HFFc6 (cell line): ENCODE results near the gene LINC00237. TPM values are rescaled to one million over a fixed set of nuclear protein-coding genes. Genes with fewer than 3 reads are reported as not detected.

Experiments used
- DNase-seq: peaks from one replicate; pipeline ENCODE4 v3.0.0-alpha.2; 2018
- H3K27ac Mint-ChIP-seq: 2 replicates; pipeline ENCODE4 v1.8.0; 2020; ENCODE audit warnings: mild to moderate bottlenecking, mixed read lengths
- H3K27me3 Mint-ChIP-seq: 2 replicates; pipeline ENCODE4 v1.8.0; 2021; ENCODE audit warnings: mild to moderate bottlenecking, moderate library complexity, mixed read lengths; ENCODE audit not compliant: insufficient read depth
- H3K36me3 Mint-ChIP-seq: 2 replicates; pipeline ENCODE4 v1.8.0; 2021; ENCODE audit warnings: low read depth, mixed read lengths
- H3K4me1 Mint-ChIP-seq: 2 replicates; pipeline ENCODE4 v1.8.0; 2020; ENCODE audit warnings: low read depth, mixed read lengths
- H3K4me3 Mint-ChIP-seq: 2 replicates; pipeline ENCODE4 v1.8.0; 2020; ENCODE audit warnings: mild to moderate bottlenecking, moderate library complexity, mixed read lengths
- H3K9me3 Mint-ChIP-seq: 2 replicates; pipeline ENCODE4 v1.8.0; 2020; ENCODE audit warnings: mild to moderate bottlenecking, mixed read lengths
- CTCF ChIP-seq: fragments of 200-600 bp; sonication (generic); IDR thresholded peaks from 2 replicates; pipeline ENCODE4 v1.5.0; 2021; ENCODE audit warnings: antibody characterized with exemption, mild to moderate bottlenecking
- total RNA-seq, 6 experiments: library from RNA; stranded (reverse); fragmentation: NEBNext Ultra II Directional; extraction: Animal tissue kit (Norgen Biotek cat#: 25700); gene quantifications; 2 replicates in 1 of 6; 3 replicates in 5 of 6; pipeline ENCODE4 v1.2.3, GENCODE V29; 2021

LINC00237 gene
- total RNA-seq, 6 experiments from 2014 or later = not detected

- H3K4me1 Mint-ChIP-seq = peaks cover 2% of the 10 kb centered on the region; the same call in 1 of the 2 replicates
Measured at GRCh38 chr20:21133404-21133803, 27.2 kb upstream of the LINC00237 start.

GRCh38 chr20:21129861-21130260 is 23.7 kb upstream of the LINC00237 start:
- Mint-ChIP-seq H3K27ac (no peak overlapping the region), H3K4me3 (no peak overlapping the region), H3K4me1 (peaks cover 23% of the 10 kb centered on the region), H3K27me3 (peaks cover 1% of the 10 kb centered on the region; the same call in 1 of the 2 replicates), H3K9me3 (no peaks in the 10 kb centered on the region), H3K36me3 (no peaks in the 10 kb centered on the region; the same call in 1 of the 2 replicates)
- DNase-seq = no peak
- TF ChIP-seq CTCF = peak; percentile 37

More at GRCh38 chr20:21133404-21133803, 27.2 kb upstream of the LINC00237 start:
- H3K9me3 Mint-ChIP-seq = no peaks in the 10 kb centered on the region
- peaks cover 1% of the 10 kb centered on the region; the same call in 1 of the 2 replicates for H3K27me3 Mint-ChIP-seq
- H3K36me3 Mint-ChIP-seq = peaks cover 5% of the 10 kb centered on the region
- no peak for TF ChIP-seq CTCF
- DNase-seq = no peak
- no peak overlapping the region for H3K4me3 Mint-ChIP-seq
- H3K27ac Mint-ChIP-seq = no peak overlapping the region; the same call in 1 of the 2 replicates

- H3K4me1 Mint-ChIP-seq = peaks cover 23% of the 10 kb centered on the region
- H3K4me3 Mint-ChIP-seq = peak overlapping the region; percentile 95
Measured at GRCh38 chr20:21127201-21127981, 21.2 kb upstream of the LINC00237 start.

GRCh38 chr20:21126581-21126870 is 20.4 kb upstream of the LINC00237 start:
- Mint-ChIP-seq H3K27me3 (no peaks in the 10 kb centered on the region; the same call in 1 of the 2 replicates), H3K4me3 (peak overlapping the region; percentile 95), H3K36me3 (no peaks in the 10 kb centered on the region), H3K27ac (peak overlapping the region; percentile 81), H3K9me3 (no peaks in the 10 kb centered on the region), H3K4me1 (peaks cover 23% of the 10 kb centered on the region)
- TF ChIP-seq CTCF = no peak
- DNase-seq = no peak

More at GRCh38 chr20:21127201-21127981, 21.2 kb upstream of the LINC00237 start:
- Mint-ChIP-seq H3K36me3 (no peaks in the 10 kb centered on the region), H3K9me3 (no peaks in the 10 kb centered on the region), H3K27ac (no peak overlapping the region), H3K27me3 (no peaks in the 10 kb centered on the region; the same call in 1 of the 2 replicates)
- DNase-seq = no peak
- TF ChIP-seq CTCF = no peak

GRCh38 chr20:21125849-21126580 is 19.9 kb upstream of the LINC00237 start, which contains the start of gene KIZ:
KIZ (plus strand) TSS chr20:21126082; CDS start chr20:21126116, 34 bp downstream.
- H3K27me3 Mint-ChIP-seq = no peaks in the 10 kb centered on the region; the same call in 1 of the 2 replicates
- H3K4me1 Mint-ChIP-seq = peaks cover 23% of the 10 kb centered on the region
- H3K27ac Mint-ChIP-seq = peak within 1 kb of the TSS; percentile 81

More at GRCh38 chr20:21125849-21126580, 19.9 kb upstream of the LINC00237 start, which contains the start of gene KIZ:
- peak within 1 kb of the TSS; percentile 95 for H3K4me3 Mint-ChIP-seq
- DNase-seq = peak; percentile 92
- peak; percentile 57 for TF ChIP-seq CTCF
- H3K36me3 Mint-ChIP-seq = no peaks in the 10 kb centered on the region
- no peaks in the 10 kb centered on the region for H3K9me3 Mint-ChIP-seq
